NK-92 treated with Interleukin-12 subunit alpha and Interleukin-12 subunit beta, amount 100 ng/mL, for 24 hours (cell line): ENCODE measurements around the gene ZFP92.
"Not testable (repeated sequence)": the region's sequence is repeated elsewhere in the genome, so short reads cannot be mapped to it uniquely, and the experiment has no call there.

Experiments
- DNase-seq: peaks from one replicate; lab custom pipeline; 2025; lab: John Stamatoyannopoulos, UW

Gene ZFP92

GRCh38 chrX:153411255-153411987 lies at the start of gene ZFP92:
TSS of gene ZFP92 (plus strand) at chrX:153411472. CDS start at chrX:153418323, 6,851 bp downstream.
- no peak for DNase-seq

- no peak for DNase-seq
Observed at GRCh38 chrX:153361781-153362397, 49.4 kb upstream of the ZFP92 start.

- no peak for DNase-seq
Observed at GRCh38 chrX:153365670-153366069, 45.6 kb upstream of the ZFP92 start.

GRCh38 chrX:153366119-153366518 lies 45.2 kb upstream of the ZFP92 start:
- no peak for DNase-seq

GRCh38 chrX:153366878-153367538 lies 44.3 kb upstream of the ZFP92 start:
- no peak for DNase-seq

GRCh38 chrX:153370293-153371055 lies 40.8 kb upstream of the ZFP92 start:
- no peak for DNase-seq

- DNase-seq: no peak
Observed at GRCh38 chrX:153371256-153371655, 40.0 kb upstream of the ZFP92 start.

- DNase-seq: no peak
Observed at GRCh38 chrX:153372949-153373348, 38.3 kb upstream of the ZFP92 start.

- DNase-seq: no peak
Observed at GRCh38 chrX:153374426-153374825, 36.8 kb upstream of the ZFP92 start.

- no peak for DNase-seq
Observed at GRCh38 chrX:153375571-153375970, 35.7 kb upstream of the ZFP92 start.

GRCh38 chrX:153377727-153378126 lies 33.5 kb upstream of the ZFP92 start:
- no peak for DNase-seq

- no peak for DNase-seq
Observed at GRCh38 chrX:153378607-153379006, 32.7 kb upstream of the ZFP92 start.

- no peak for DNase-seq
Observed at GRCh38 chrX:153379508-153379907, 31.8 kb upstream of the ZFP92 start.

GRCh38 chrX:153379971-153380581 lies 31.2 kb upstream of the ZFP92 start:
- no peak for DNase-seq

- DNase-seq: no peak
Observed at GRCh38 chrX:153380691-153381090, 30.6 kb upstream of the ZFP92 start.

GRCh38 chrX:153381684-153382532 lies 29.4 kb upstream of the ZFP92 start:
- DNase-seq: no peak

GRCh38 chrX:153382563-153383482 lies 28.4 kb upstream of the ZFP92 start:
- DNase-seq: no peak

- no peak for DNase-seq
Observed at GRCh38 chrX:153384390-153384789, 26.9 kb upstream of the ZFP92 start.

- DNase-seq: not testable (repeated sequence)
Observed at GRCh38 chrX:153384973-153385372, 26.3 kb upstream of the ZFP92 start.

- DNase-seq: no peak
Observed at GRCh38 chrX:153386097-153386496, 25.2 kb upstream of the ZFP92 start.
